Measurements from ENCODE around the gene MTR. TPM values are rescaled to one million over a fixed set of nuclear protein-coding genes. Genes with fewer than 3 reads are reported as not detected.
A peak's percentile ranks its signal among the peaks of the same experiment; 100 is the strongest.

Gene MTR
- total and polyA plus RNA-seq, 9 of the 15 experiments (the other 6 are each of a cell fraction or from before 2014, with no cell fraction given) = 3.4 to 44.3 (median 20.3) TPM

DNA sequence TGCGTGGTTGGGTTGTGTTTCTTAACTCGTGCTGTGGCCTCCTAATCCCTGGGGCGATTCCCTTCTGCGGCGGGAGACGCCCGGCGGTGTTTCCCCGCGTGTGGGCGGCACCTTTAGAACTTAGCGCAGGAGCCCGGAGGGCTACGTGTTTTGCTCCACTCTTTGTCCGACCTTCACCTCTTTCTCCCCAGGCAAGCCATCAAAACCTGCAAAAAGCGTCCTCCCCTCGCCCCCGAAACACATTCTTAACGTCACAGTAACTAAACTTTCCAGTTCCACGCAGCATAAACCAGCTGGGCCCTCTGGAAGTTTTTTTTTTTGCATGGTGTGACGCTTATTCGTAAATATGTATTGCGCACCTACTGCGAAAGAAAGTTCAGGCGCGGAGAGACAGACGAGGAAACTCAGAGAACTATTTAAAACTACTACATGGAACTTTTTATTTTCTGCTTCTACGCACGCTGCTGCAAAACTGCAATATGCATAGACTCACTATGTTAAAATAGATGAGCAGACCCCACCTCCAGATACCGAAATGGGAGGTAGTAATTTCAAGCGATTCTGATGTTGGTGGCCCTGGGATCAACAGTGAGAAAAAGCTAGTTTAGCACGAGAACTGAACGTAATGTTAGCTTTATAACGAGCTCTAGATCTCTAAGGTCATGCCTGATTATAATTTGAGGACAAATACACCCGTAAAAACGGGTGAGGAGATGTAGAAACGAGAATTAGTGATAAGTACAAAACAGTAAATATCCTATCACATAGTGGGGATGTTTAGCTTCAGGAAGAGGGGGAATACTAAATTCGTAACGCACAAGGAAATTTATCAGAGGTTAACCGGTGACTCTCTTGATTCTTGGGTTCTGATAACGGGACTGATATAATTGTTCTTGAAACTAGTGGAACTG, 920 bp downstream of the MTR start (continued):
- TF ChIP-seq ZFX (CRISPR knock-in tag; IDR thresholded peaks at IDR 0.05) (no peak; the same call in 1 of the 2 replicates), PTRF (tag; IDR thresholded peaks at IDR 0.05) (no peak), RBM15 (IDR thresholded peaks at IDR 0.05; ENCODE audit: insufficient read depth, low read length) (no peak), ZKSCAN8 (CRISPR knock-in tag; IDR thresholded peaks at IDR 0.05) (no peak), SMAD1 (IDR thresholded peaks at IDR 0.05; ENCODE audit: low read depth, low read length, partially characterized antibody) (no peak), SIX5 (IDR thresholded peaks at IDR 0.05; ENCODE audit: borderline replicate concordance in 1 of 2, insufficient read depth in 1 of 2, low read depth in 1 of 2, low read length in 2 of 2) (no peak), STAT5A (IDR thresholded peaks at IDR 0.05; ENCODE audit: borderline replicate concordance, low read length) (peak; percentile 29; the same call in 1 of the 2 replicates), SNRNP70 (optimal IDR thresholded peaks at IDR 0.05; ENCODE audit: low read depth, low read length) (no peak), NCOR1 (IDR thresholded peaks at IDR 0.05) (no peak), SRSF3 (IDR thresholded peaks at IDR 0.05; ENCODE audit: insufficient read depth, low read length) (no peak), POU5F1 (IDR thresholded peaks at IDR 0.05; ENCODE audit: borderline replicate concordance, low read depth, low read length, partially characterized antibody) (no peak), ZNF311 (CRISPR knock-in tag; IDR thresholded peaks at IDR 0.05) (no peak), RAD21 (CRISPR knock-in tag; conservative IDR thresholded peaks at IDR 0.05 in 1 of 2, IDR thresholded peaks at IDR 0.05 in 1 of 2) (no peak), ZNF444 (CRISPR knock-in tag; IDR thresholded peaks at IDR 0.05) (no peak), ZFP1 (CRISPR knock-in tag; IDR thresholded peaks at IDR 0.05) (no peak), ZNF639 (CRISPR knock-in tag; conservative IDR thresholded peaks at IDR 0.05 in 1 of 2, IDR thresholded peaks at IDR 0.05 in 1 of 2) (0 out of 4 replicates have a peak, but pooled peaks of 1 of the 2 experiments have one; percentile 4), ZFP36 (IDR thresholded peaks at IDR 0.05; ENCODE audit: low read depth, low read length, partially characterized antibody) (no peak)
- TF ChIP-seq, protein P1, sequence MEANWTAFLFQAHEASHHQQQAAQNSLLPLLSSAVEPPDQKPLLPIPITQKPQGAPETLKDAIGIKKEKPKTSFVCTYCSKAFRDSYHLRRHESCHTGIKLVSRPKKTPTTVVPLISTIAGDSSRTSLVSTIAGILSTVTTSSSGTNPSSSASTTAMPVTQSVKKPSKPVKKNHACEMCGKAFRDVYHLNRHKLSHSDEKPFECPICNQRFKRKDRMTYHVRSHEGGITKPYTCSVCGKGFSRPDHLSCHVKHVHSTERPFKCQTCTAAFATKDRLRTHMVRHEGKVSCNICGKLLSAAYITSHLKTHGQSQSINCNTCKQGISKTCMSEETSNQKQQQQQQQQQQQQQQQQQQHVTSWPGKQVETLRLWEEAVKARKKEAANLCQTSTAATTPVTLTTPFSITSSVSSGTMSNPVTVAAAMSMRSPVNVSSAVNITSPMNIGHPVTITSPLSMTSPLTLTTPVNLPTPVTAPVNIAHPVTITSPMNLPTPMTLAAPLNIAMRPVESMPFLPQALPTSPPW (CRISPR knock-in tag; IDR thresholded peaks at IDR 0.05) = 0 out of 2 replicates have a peak, but pooled peaks have one; percentile 10
- TF ChIP-seq, protein P2, sequence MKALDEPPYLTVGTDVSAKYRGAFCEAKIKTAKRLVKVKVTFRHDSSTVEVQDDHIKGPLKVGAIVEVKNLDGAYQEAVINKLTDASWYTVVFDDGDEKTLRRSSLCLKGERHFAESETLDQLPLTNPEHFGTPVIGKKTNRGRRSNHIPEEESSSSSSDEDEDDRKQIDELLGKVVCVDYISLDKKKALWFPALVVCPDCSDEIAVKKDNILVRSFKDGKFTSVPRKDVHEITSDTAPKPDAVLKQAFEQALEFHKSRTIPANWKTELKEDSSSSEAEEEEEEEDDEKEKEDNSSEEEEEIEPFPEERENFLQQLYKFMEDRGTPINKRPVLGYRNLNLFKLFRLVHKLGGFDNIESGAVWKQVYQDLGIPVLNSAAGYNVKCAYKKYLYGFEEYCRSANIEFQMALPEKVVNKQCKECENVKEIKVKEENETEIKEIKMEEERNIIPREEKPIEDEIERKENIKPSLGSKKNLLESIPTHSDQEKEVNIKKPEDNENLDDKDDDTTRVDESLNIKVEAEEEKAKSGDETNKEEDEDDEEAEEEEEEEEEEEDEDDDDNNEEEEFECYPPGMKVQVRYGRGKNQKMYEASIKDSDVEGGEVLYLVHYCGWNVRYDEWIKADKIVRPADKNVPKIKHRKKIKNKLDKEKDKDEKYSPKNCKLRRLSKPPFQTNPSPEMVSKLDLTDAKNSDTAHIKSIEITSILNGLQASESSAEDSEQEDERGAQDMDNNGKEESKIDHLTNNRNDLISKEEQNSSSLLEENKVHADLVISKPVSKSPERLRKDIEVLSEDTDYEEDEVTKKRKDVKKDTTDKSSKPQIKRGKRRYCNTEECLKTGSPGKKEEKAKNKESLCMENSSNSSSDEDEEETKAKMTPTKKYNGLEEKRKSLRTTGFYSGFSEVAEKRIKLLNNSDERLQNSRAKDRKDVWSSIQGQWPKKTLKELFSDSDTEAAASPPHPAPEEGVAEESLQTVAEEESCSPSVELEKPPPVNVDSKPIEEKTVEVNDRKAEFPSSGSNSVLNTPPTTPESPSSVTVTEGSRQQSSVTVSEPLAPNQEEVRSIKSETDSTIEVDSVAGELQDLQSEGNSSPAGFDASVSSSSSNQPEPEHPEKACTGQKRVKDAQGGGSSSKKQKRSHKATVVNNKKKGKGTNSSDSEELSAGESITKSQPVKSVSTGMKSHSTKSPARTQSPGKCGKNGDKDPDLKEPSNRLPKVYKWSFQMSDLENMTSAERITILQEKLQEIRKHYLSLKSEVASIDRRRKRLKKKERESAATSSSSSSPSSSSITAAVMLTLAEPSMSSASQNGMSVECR (CRISPR knock-in tag; IDR thresholded peaks at IDR 0.05) = peak; percentile 76; the same call in 1 of the 2 replicates

All from K562 (cell line).